Endothelial cell (in vitro differentiated cells): Measurements from ENCODE around the gene MEN1. TPM values are rescaled to one million over a fixed set of nuclear protein-coding genes. Genes with fewer than 3 reads are reported as not detected.
"Not testable (repeated sequence)": the region's sequence is repeated elsewhere in the genome, so short reads cannot be mapped to it uniquely, and the experiment has no call there.

Experiments used
- DNase-seq: peaks from one replicate; pipeline ENCODE4 v3.0.0; 2021; ENCODE audit warnings: low spot score
- H3K27ac Mint-ChIP-seq: one replicate; pipeline ENCODE4 v1.8.0; 2021; ENCODE audit warnings: mixed read lengths, inconsistent platforms; ENCODE audit not compliant: unreplicated experiment
- H3K27me3 Mint-ChIP-seq: one replicate; pipeline ENCODE4 v1.8.0; 2021; ENCODE audit warnings: mild to moderate bottlenecking, moderate library complexity, mixed read lengths, inconsistent platforms; ENCODE audit not compliant: unreplicated experiment
- H3K36me3 Mint-ChIP-seq: one replicate; pipeline ENCODE4 v1.8.0; 2021; ENCODE audit warnings: mild to moderate bottlenecking, low read depth, mixed read lengths, inconsistent platforms; ENCODE audit not compliant: unreplicated experiment
- H3K4me1 Mint-ChIP-seq: one replicate; pipeline ENCODE4 v1.8.0; 2021; ENCODE audit warnings: mild to moderate bottlenecking, mixed read lengths, inconsistent platforms; ENCODE audit not compliant: unreplicated experiment
- H3K4me3 Mint-ChIP-seq: one replicate; pipeline ENCODE4 v1.8.0; 2021; ENCODE audit warnings: mild to moderate bottlenecking, mixed read lengths, inconsistent platforms; ENCODE audit not compliant: unreplicated experiment
- H3K9me3 Mint-ChIP-seq: one replicate; pipeline ENCODE4 v1.8.0; 2021; ENCODE audit warnings: mixed read lengths, inconsistent platforms; ENCODE audit not compliant: unreplicated experiment
- total RNA-seq: library from RNA; stranded (reverse); fragmentation: NEBNext Ultra II Directional; extraction: Animal tissue kit (Norgen Biotek cat#: 25700); gene quantifications from one replicate; pipeline ENCODE4 v1.2.1, GENCODE V29; 2021; ENCODE audit not compliant: unreplicated experiment
- TF ChIP-seq, protein P1 (sequence below): fragments of 200-600 bp; sonication (generic); IDR thresholded peaks from one replicate; pipeline ENCODE4 v1.5.0; 2021; ENCODE audit warnings: antibody characterized with exemption; ENCODE audit not compliant: unreplicated experiment

The MEN1 gene
- total RNA-seq, 1 donor from 2014 or later = 56.3 TPM

- peaks cover 10% of the 10 kb centered on the region for H3K27me3 Mint-ChIP-seq
- peaks cover 6% of the 10 kb centered on the region for H3K4me1 Mint-ChIP-seq
- TF ChIP-seq, protein P1, sequence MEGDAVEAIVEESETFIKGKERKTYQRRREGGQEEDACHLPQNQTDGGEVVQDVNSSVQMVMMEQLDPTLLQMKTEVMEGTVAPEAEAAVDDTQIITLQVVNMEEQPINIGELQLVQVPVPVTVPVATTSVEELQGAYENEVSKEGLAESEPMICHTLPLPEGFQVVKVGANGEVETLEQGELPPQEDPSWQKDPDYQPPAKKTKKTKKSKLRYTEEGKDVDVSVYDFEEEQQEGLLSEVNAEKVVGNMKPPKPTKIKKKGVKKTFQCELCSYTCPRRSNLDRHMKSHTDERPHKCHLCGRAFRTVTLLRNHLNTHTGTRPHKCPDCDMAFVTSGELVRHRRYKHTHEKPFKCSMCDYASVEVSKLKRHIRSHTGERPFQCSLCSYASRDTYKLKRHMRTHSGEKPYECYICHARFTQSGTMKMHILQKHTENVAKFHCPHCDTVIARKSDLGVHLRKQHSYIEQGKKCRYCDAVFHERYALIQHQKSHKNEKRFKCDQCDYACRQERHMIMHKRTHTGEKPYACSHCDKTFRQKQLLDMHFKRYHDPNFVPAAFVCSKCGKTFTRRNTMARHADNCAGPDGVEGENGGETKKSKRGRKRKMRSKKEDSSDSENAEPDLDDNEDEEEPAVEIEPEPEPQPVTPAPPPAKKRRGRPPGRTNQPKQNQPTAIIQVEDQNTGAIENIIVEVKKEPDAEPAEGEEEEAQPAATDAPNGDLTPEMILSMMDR = no peak
- no peaks in the 10 kb centered on the region for H3K9me3 Mint-ChIP-seq
- H3K4me3 Mint-ChIP-seq = no peak overlapping the region
- H3K36me3 Mint-ChIP-seq = no peaks in the 10 kb centered on the region
- no peak overlapping the region for H3K27ac Mint-ChIP-seq
- DNase-seq = no peak
Observed at GRCh38 chr11:64849598-64850356, 39.4 kb upstream of the MEN1 start.

DNA sequence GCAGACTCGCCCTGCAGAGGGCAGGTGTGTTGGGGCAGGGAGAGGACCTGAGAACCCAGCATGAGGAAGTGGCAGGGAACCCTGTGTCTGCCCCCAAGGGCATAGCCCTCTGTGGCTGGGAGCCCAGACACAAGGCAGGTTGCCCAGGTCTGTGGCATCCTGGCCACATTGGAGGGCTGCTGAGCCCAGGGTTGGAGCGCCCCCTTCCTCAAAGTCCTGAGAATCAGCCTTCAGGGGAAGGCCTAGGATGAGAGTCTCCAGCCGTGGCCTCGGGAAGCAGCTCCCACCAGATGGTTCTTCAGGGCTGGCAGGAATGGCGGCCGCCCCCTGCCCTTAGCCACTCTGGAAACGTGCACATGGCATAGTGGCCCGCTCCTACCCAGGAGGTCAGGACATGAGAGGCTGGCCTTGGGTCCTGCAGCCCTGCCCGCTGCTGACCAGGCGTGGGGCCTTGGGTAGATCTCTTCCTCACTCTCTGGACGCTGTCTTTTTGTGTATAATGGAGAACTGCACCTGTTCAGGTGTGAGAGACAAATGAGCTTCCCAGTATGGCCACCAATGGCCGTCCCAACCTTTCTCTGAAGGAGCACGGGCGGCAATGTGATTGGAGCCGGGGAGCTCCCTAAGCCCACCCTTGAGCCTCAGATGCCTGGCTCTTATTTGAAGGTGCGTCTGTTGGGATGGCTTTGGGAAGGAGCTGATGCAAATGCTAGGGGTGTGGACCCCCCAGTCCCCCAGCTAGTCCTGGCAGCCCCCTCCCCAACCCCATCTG is 38.7 kb upstream of the MEN1 start:
- H3K27me3 Mint-ChIP-seq = peaks cover 8% of the 10 kb centered on the region
- H3K36me3 Mint-ChIP-seq = no peaks in the 10 kb centered on the region
- no peak overlapping the region for H3K4me3 Mint-ChIP-seq
- H3K9me3 Mint-ChIP-seq = no peaks in the 10 kb centered on the region
- no peak for DNase-seq
- TF ChIP-seq, protein P1 = no peak
- no peak overlapping the region for H3K27ac Mint-ChIP-seq
- H3K4me1 Mint-ChIP-seq = peaks cover 6% of the 10 kb centered on the region

DNA sequence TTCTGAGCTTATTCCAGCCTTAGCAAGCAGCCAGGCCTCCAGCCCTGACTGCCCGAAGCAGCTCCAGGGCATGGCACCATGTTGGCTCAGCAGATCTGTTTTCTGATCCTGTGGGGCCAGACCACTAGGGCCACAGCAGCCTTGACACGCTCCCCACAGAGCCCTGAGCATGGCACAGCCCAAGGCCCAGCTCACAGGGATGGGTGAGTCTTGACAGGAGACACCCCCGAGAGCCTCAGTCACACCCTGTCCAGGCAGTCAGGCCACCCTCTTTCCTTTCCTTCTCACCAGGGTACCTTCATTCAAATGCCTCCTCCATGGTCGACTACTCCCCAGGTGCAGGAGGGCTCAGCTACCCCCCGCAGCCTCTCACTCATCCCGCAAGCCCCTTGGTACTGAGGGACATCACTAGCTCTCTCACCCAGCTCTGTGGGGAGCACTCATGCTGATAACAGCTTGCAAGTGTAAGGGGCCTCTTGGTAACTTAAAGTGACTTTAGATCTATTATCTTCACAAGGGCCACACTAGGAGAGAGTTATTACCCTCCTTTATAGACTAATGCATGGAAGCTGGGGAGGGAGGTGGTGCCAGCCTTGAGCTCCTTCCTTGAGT is 38.0 kb upstream of the MEN1 start:
- no peak for DNase-seq
- Mint-ChIP-seq H3K36me3 (no peaks in the 10 kb centered on the region), H3K27ac (no peak overlapping the region), H3K4me1 (peaks cover 9% of the 10 kb centered on the region), H3K27me3 (peaks cover 11% of the 10 kb centered on the region), H3K4me3 (no peak overlapping the region), H3K9me3 (no peaks in the 10 kb centered on the region)
- TF ChIP-seq, protein P1 = no peak

GRCh38 chr11:64846998-64847666 is 36.8 kb upstream of the MEN1 start:
- H3K9me3 Mint-ChIP-seq = no peaks in the 10 kb centered on the region
- no peak overlapping the region for H3K4me3 Mint-ChIP-seq
- no peaks in the 10 kb centered on the region for H3K36me3 Mint-ChIP-seq
- DNase-seq = peak; percentile 97
- peaks cover 9% of the 10 kb centered on the region for H3K4me1 Mint-ChIP-seq
- H3K27me3 Mint-ChIP-seq = peaks cover 11% of the 10 kb centered on the region
- TF ChIP-seq, protein P1 = peak; percentile 92
- H3K27ac Mint-ChIP-seq = no peak overlapping the region

- H3K9me3 Mint-ChIP-seq, DNase-seq, H3K4me3 Mint-ChIP-seq, H3K27ac Mint-ChIP-seq, H3K4me1 Mint-ChIP-seq, H3K36me3 Mint-ChIP-seq: not testable (repeated sequence)
- peaks cover 11% of the 10 kb centered on the region for H3K27me3 Mint-ChIP-seq
Observed at GRCh38 chr11:64845776-64846129, 35.4 kb upstream of the MEN1 start.
